T-cell (primary cell): ENCODE measurements around the gene LMX1A. TPM values are rescaled to one million over a fixed set of nuclear protein-coding genes. Genes with fewer than 3 reads are reported as not detected.

Experiments
- ATAC-seq, 4 experiments: fragments of 200-7000 bp in 3 of 4; fragments of 150-1000 bp in 1 of 4; cut with Tn5 transposase; replicated peaks in 1 of 4; 1 replicate in 3 of 4; 2 replicates in 1 of 4; pipeline ENCODE4 v1.10.0; 2021; ENCODE audit warnings: moderate library complexity in 3 of 4, mild to moderate bottlenecking in 2 of 4, moderate number of reproducible peaks in 1 of 4
- CTCF ChIA-PET, 2 donors: fragments of 300-600 bp; sonication (Branson Sonifier 250); formaldehyde crosslinking; loops; one replicate each; lab custom pipeline; 2022; ENCODE audit warnings: antibody characterized with exemption in 2 of 2; lab: Charles Lee
- POLR2A ChIA-PET, 2 donors: fragments of 300-600 bp; sonication (Branson Sonifier 250); formaldehyde crosslinking; loops; one replicate each; lab custom pipeline; 2022; ENCODE audit warnings: antibody characterized with exemption in 2 of 2; lab: Charles Lee
- DNase-seq, 35 experiments: peaks; one replicate each; pipeline versions ENCODE4 v3.0.0 to v3.0.0-alpha.2; 2013 to 2023
- H3K27ac ChIP-seq: one replicate; pipeline ENCODE4 v1.5.1; 2013; ENCODE audit warnings: low read length
- H3K27me3 ChIP-seq, 2 experiments: replicated peaks in 1 of 2; 1 replicate in 1 of 2; 2 replicates in 1 of 2; pipeline versions ENCODE4 v1.6.1 to v1.7.0; 2013; ENCODE audit warnings: low read length in 1 of 2, mixed read lengths in 1 of 2; ENCODE audit not compliant: control insufficient read depth in 2 of 2, insufficient read depth in 2 of 2; ENCODE audit errors: extremely low read depth in 1 of 2
- H3K36me3 ChIP-seq, 2 donors: 1 replicate in 1 of 2; 2 replicates in 1 of 2; pipeline versions ENCODE4 v1.6.1 to v1.7.0; 2013; ENCODE audit warnings: low read length in 1 of 2; ENCODE audit not compliant: control insufficient read depth in 2 of 2, insufficient read depth in 1 of 2; ENCODE audit errors: extremely low read depth in 1 of 2
- H3K4me1 ChIP-seq, 2 experiments: 1 replicate in 1 of 2; 2 replicates in 1 of 2; pipeline versions ENCODE4 v1.6.1 to v1.7.0; 2013; ENCODE audit warnings: low read length in 2 of 2, mixed read lengths in 1 of 2; ENCODE audit not compliant: insufficient read depth in 2 of 2, control insufficient read depth in 1 of 2; ENCODE audit errors: extremely low read depth in 1 of 2
- H3K4me3 ChIP-seq, 2 donors: 1 replicate in 1 of 2; 2 replicates in 1 of 2; pipeline versions ENCODE4 v1.5.1 to v1.7.0; 2013; ENCODE audit warnings: mild to moderate bottlenecking in 2 of 2, low read length in 1 of 2, moderate library complexity in 1 of 2; ENCODE audit not compliant: control insufficient read depth in 1 of 2; ENCODE audit errors: extremely low read depth in 1 of 2
- H3K9me3 ChIP-seq: 2 replicates; pipeline ENCODE4 v1.7.0; 2013
- H3K27ac Mint-ChIP-seq, 2 donors: one replicate each; pipeline ENCODE4 v1.8.0; 2020 to 2021; ENCODE audit warnings: mild to moderate bottlenecking in 2 of 2, mixed read lengths in 2 of 2
- H3K27me3 Mint-ChIP-seq, 2 donors: one replicate each; pipeline ENCODE4 v1.8.0; 2021 to 2022; ENCODE audit warnings: mixed read lengths in 2 of 2
- H3K36me3 Mint-ChIP-seq: one replicate; pipeline ENCODE4 v1.8.0; 2021; ENCODE audit warnings: mixed read lengths
- H3K4me1 Mint-ChIP-seq, 3 donors: one replicate each; pipeline ENCODE4 v1.8.0; 2020 to 2022; ENCODE audit warnings: mixed read lengths in 3 of 3, mild to moderate bottlenecking in 1 of 3
- H3K4me3 Mint-ChIP-seq, 3 donors: one replicate each; pipeline ENCODE4 v1.8.0; 2020 to 2022; ENCODE audit warnings: mild to moderate bottlenecking in 3 of 3, mixed read lengths in 3 of 3, moderate library complexity in 3 of 3
- H3K9me3 Mint-ChIP-seq, 3 donors: one replicate each; pipeline ENCODE4 v1.8.0; 2020 to 2022; ENCODE audit warnings: mixed read lengths in 3 of 3
- WGBS: methylation state at CpG from one replicate; pipeline ENCODE4 v1.1.5; 2013; ENCODE audit warnings: missing lambda C conversion rate; ENCODE audit not compliant: insufficient coverage; 5-methylcytosine and 5-hydroxymethylcytosine counted together
- total RNA-seq, 35 experiments: library from RNA in 6 of 35; stranded (reverse) in 6 of 35; fragments of 120-200 nt in 1 of 35; gene quantifications; one replicate each; pipeline versions ENCODE4 v1.2.1 to v1.2.4 and lab custom pipeline; 2013 to 2026

LMX1A gene
- total RNA-seq, 5 donors from 2014 or later (not counting 1 experiment from before 2014, with no cell fraction given) = not detected

DNA sequence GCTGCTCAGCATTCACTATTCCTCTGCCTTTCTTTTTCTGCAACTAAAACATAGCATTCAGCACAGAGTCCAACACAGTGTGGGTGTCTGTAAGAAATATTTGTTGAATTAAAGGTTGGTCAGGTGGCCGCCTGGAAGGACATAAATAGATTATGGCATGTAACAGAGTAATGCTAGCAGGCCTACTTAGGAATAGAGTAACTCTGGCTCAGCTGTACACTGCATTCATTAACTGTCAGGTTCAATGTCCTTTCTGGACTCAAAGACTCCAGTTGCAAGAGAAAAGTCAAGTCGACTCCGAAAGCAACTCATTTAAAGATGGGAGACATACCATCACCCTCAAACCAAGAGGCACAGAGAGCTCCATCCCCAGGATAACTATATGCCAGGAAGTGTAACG is 116.0 kb downstream of the LMX1A start:
- Mint-ChIP-seq H3K9me3 (no peaks in the 10 kb centered on the region), H3K4me3 (no peak overlapping the region), H3K27me3 (peaks cover 26 to 46% of the 10 kb centered on the region in 2 donors), H3K36me3 (no peaks in the 10 kb centered on the region), H3K27ac (no peak overlapping the region), H3K4me1 (peaks cover 0 to 3% (median 3%) of the 10 kb centered on the region in 3 donors)
- WGBS = 60% methylated on average over 1 of the region's 4 CpGs
- DNase-seq = no peak
- H3K9me3 ChIP-seq = no peaks in the 10 kb centered on the region
- ChIA-PET CTCF (no interaction called here), POLR2A (no interaction called here)
- no peaks in the 10 kb centered on the region for H3K36me3 ChIP-seq
- H3K4me1 ChIP-seq = peaks cover 0 to 3% of the 10 kb centered on the region in 2 experiments
- peaks cover 3 to 10% of the 10 kb centered on the region in 2 experiments for H3K27me3 ChIP-seq
- no peak for ATAC-seq
- no peak overlapping the region for H3K4me3 ChIP-seq
- H3K27ac ChIP-seq = no peak overlapping the region

GRCh38 chr1:165239873-165240272 is 116.6 kb downstream of the LMX1A start:
- ChIA-PET CTCF (no interaction called here), POLR2A (no interaction called here)
- peaks cover 3 to 16% of the 10 kb centered on the region in 2 experiments for H3K27me3 ChIP-seq
- H3K4me3 Mint-ChIP-seq = no peak overlapping the region
- H3K9me3 Mint-ChIP-seq = no peaks in the 10 kb centered on the region
- no peaks in the 10 kb centered on the region for H3K36me3 ChIP-seq
- H3K4me1 Mint-ChIP-seq = peaks cover 0 to 6% (median 6%) of the 10 kb centered on the region in 3 donors
- WGBS = no CpG with 5 or more reads among the region's 2 CpGs
- no peaks in the 10 kb centered on the region for H3K36me3 Mint-ChIP-seq
- H3K9me3 ChIP-seq = no peaks in the 10 kb centered on the region
- H3K27ac ChIP-seq = no peak overlapping the region
- peaks cover 30 to 45% of the 10 kb centered on the region in 2 donors for H3K27me3 Mint-ChIP-seq
- ATAC-seq (no peak), DNase-seq (no peak)
- no peak overlapping the region for H3K4me3 ChIP-seq
- peaks cover 0 to 3% of the 10 kb centered on the region in 2 experiments for H3K4me1 ChIP-seq
- no peak overlapping the region for H3K27ac Mint-ChIP-seq

- Histone ChIP-seq H3K36me3 (no peaks in the 10 kb centered on the region), H3K4me3 (no peak overlapping the region), H3K9me3 (no peaks in the 10 kb centered on the region), H3K27me3 (peaks cover 15 to 16% of the 10 kb centered on the region in 2 experiments), H3K4me1 (peaks cover 0 to 3% of the 10 kb centered on the region in 2 experiments), H3K27ac (no peak overlapping the region)
- H3K27ac Mint-ChIP-seq = no peak overlapping the region
- ChIA-PET POLR2A (no interaction called here), CTCF (no interaction called here)
- ATAC-seq = no peak
- no peak overlapping the region for H3K4me3 Mint-ChIP-seq
- H3K9me3 Mint-ChIP-seq = no peaks in the 10 kb centered on the region
- H3K4me1 Mint-ChIP-seq = peaks cover 0 to 7% (median 6%) of the 10 kb centered on the region in 3 donors
- no peak for DNase-seq
- H3K27me3 Mint-ChIP-seq = peaks cover 49 to 51% of the 10 kb centered on the region in 2 donors
- WGBS = 3% methylated on average over 29 of the region's 33 CpGs
- no peaks in the 10 kb centered on the region for H3K36me3 Mint-ChIP-seq
Measured at GRCh38 chr1:165235777-165236291, 120.7 kb downstream of the LMX1A start.

DNA sequence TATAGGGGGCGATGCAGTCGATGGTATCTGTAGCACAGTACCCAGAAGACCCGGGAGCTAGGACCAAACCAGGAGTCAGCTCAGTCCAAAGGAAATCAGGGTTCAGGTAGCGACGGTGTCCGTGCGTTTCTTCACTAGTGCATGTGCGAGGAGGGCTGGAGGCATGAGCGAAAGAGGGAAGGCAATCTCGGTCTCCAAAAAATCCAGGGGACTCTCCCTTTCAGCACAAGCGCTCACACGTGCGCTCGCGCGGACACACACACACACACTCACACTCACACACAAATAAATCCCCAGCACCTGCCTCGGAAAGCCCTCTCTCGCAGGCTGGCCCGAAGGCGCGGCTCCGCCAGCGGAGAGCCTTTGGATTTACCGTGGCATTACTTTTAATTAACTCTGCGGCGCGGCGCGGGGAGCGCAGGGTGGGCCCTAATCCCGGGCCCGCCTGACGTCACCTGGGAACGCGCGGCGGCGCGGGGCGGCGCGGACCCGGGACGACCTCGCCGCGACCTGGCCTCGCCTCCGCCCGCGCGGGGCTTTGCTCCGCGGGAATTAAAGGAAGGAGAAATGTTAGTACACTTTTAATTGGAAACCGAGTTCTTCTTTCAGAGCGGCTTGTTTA is 121.2 kb downstream of the LMX1A start:
- H3K36me3 ChIP-seq = no peaks in the 10 kb centered on the region
- no peak for ATAC-seq
- Mint-ChIP-seq H3K36me3 (no peaks in the 10 kb centered on the region), H3K4me3 (no peak overlapping the region), H3K4me1 (peaks cover 0 to 7% (median 6%) of the 10 kb centered on the region in 3 donors), H3K27ac (no peak overlapping the region), H3K27me3 (peaks cover 45 to 49% of the 10 kb centered on the region in 2 donors), H3K9me3 (no peaks in the 10 kb centered on the region)
- H3K27ac ChIP-seq = no peak overlapping the region
- POLR2A ChIA-PET = no interaction called here
- no peak overlapping the region for H3K4me3 ChIP-seq
- no peaks in the 10 kb centered on the region for H3K9me3 ChIP-seq
- H3K4me1 ChIP-seq = peaks cover 0 to 3% of the 10 kb centered on the region in 2 experiments
- WGBS = 5% methylated on average over 44 of the region's 56 CpGs
- CTCF ChIA-PET = no interaction called here
- peaks cover 15 to 16% of the 10 kb centered on the region in 2 experiments for H3K27me3 ChIP-seq
- no peak for DNase-seq

DNA sequence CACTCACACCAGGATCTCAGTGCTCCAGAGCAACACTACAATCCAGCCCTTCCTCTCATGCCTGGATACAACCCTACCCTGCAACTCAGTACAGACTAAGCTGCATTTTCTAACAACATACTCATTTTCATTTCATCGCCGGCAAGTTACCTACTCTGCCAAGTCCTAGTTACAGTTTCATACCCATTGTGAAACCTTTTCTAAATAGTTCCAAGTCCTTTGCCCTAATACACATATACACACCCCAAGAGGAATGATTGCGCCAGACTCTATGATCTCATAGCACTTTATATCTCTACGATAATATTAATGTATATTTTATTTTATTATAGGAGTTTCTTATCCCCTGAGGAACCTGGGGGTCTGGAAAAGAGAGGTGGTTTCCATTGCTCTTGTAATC is 122.4 kb downstream of the LMX1A start:
- peaks cover 0 to 7% (median 6%) of the 10 kb centered on the region in 3 donors for H3K4me1 Mint-ChIP-seq
- Histone ChIP-seq H3K27ac (no peak overlapping the region), H3K4me3 (no peak overlapping the region), H3K4me1 (peaks cover 0 to 3% of the 10 kb centered on the region in 2 experiments), H3K27me3 (peaks cover 15 to 16% of the 10 kb centered on the region in 2 experiments), H3K36me3 (no peaks in the 10 kb centered on the region), H3K9me3 (no peaks in the 10 kb centered on the region)
- POLR2A ChIA-PET = no interaction called here
- DNase-seq = no peak
- no peaks in the 10 kb centered on the region for H3K9me3 Mint-ChIP-seq
- 93% methylated on average over 2 of the region's 4 CpGs for WGBS
- H3K4me3 Mint-ChIP-seq = no peak overlapping the region
- CTCF ChIA-PET = no interaction called here
- no peak overlapping the region for H3K27ac Mint-ChIP-seq
- peaks cover 44 to 49% of the 10 kb centered on the region in 2 donors for H3K27me3 Mint-ChIP-seq
- ATAC-seq = no peak
- H3K36me3 Mint-ChIP-seq = no peaks in the 10 kb centered on the region

GRCh38 chr1:165228676-165229075 is 127.8 kb downstream of the LMX1A start:
- H3K9me3 Mint-ChIP-seq = peaks cover 0 to 7% (median 0%) of the 10 kb centered on the region in 3 donors
- no peaks in the 10 kb centered on the region for H3K36me3 Mint-ChIP-seq
- no peaks in the 10 kb centered on the region for H3K4me1 ChIP-seq
- peaks cover 7 to 10% of the 10 kb centered on the region in 2 donors for H3K27me3 Mint-ChIP-seq
- peaks cover 0 to 3% of the 10 kb centered on the region in 2 experiments for H3K27me3 ChIP-seq
- no peak overlapping the region for H3K27ac Mint-ChIP-seq
- H3K4me3 ChIP-seq = no peak overlapping the region
- WGBS = 0% methylated on average over 1 of the region's 2 CpGs
- H3K4me1 Mint-ChIP-seq = no peaks in the 10 kb centered on the region
- H3K9me3 ChIP-seq = no peaks in the 10 kb centered on the region
- no peaks in the 10 kb centered on the region for H3K36me3 ChIP-seq
- H3K4me3 Mint-ChIP-seq = no peak overlapping the region
- POLR2A ChIA-PET = no interaction called here
- CTCF ChIA-PET = interaction anchor here in 1 of 2 donors (0.5 kb wide), 1 partner anchor 80 kb away, joined by 3 read pairs; no protein-coding TSS in a partner anchor
- no peak for ATAC-seq
- no peak overlapping the region for H3K27ac ChIP-seq
- no peak for DNase-seq
